Ishikawa (cell line): ENCODE data around the gene SAMD14.

Source experiments
- EGR1 ChIP-seq: IDR thresholded peaks from 2 replicates; pipeline ENCODE4 v1.6.1; 2012
- EP300 ChIP-seq: IDR thresholded peaks from 2 replicates; pipeline ENCODE4 v1.6.1; 2012; ENCODE audit warnings: borderline replicate concordance

GRCh38 chr17:50122945-50123344 is 7.0 kb downstream of the SAMD14 start:
- TF ChIP-seq EP300, result no peak
- TF ChIP-seq EGR1, result no peak
